ENCODE results near the gene ZNF497. TPM values are rescaled to one million over a fixed set of nuclear protein-coding genes. Genes with fewer than 3 reads are reported as not detected.

Gene ZNF497
- total RNA-seq, 1 experiment from 2014 or later = 2.6 TPM

GRCh38 chr19:58338336-58338735 is 24.2 kb downstream of the ZNF497 start:
- TF ChIP-seq, protein P1, sequence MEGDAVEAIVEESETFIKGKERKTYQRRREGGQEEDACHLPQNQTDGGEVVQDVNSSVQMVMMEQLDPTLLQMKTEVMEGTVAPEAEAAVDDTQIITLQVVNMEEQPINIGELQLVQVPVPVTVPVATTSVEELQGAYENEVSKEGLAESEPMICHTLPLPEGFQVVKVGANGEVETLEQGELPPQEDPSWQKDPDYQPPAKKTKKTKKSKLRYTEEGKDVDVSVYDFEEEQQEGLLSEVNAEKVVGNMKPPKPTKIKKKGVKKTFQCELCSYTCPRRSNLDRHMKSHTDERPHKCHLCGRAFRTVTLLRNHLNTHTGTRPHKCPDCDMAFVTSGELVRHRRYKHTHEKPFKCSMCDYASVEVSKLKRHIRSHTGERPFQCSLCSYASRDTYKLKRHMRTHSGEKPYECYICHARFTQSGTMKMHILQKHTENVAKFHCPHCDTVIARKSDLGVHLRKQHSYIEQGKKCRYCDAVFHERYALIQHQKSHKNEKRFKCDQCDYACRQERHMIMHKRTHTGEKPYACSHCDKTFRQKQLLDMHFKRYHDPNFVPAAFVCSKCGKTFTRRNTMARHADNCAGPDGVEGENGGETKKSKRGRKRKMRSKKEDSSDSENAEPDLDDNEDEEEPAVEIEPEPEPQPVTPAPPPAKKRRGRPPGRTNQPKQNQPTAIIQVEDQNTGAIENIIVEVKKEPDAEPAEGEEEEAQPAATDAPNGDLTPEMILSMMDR (conservative IDR thresholded peaks at IDR 0.05; ENCODE audit: low read depth, low read length) = no peak
- no peak for TF ChIP-seq EZH2 (IDR thresholded peaks at IDR 0.05; ENCODE audit: borderline replicate concordance, low read depth, low read length, poor library complexity, severe bottlenecking)
- peaks cover 7% of the 10 kb centered on the region for H3K36me3 ChIP-seq (ENCODE audit: insufficient read depth, low read length, poor library complexity, severe bottlenecking)
- POLR2A ChIA-PET (ENCODE audit: low non-redundant PET) = no interaction called here

GRCh38 chr19:58336820-58337219 is 25.7 kb downstream of the ZNF497 start:
- no TSS peak for BruUV-seq (replicated peaks)
- no peaks in the 10 kb centered on the region for H3K9me3 ChIP-seq (ENCODE audit: low read depth, low read length, poor library complexity, severe bottlenecking)
- CTCF ChIA-PET = no interaction called here

More at GRCh38 chr19:58338336-58338735, 24.2 kb downstream of the ZNF497 start:
- CTCF ChIA-PET = no interaction called here
- BruUV-seq (replicated peaks) = no TSS peak
- no peak overlapping the region for H3K4me3 ChIP-seq (ENCODE audit: low read depth, low read length, poor library complexity, severe bottlenecking)
- no peaks in the 10 kb centered on the region for H3K9me3 ChIP-seq (ENCODE audit: low read depth, low read length, poor library complexity, severe bottlenecking)
- DNase-seq (ENCODE audit: low spot score) = no peak
- no peak overlapping the region for H3K27ac ChIP-seq (ENCODE audit: low read depth, low read length, poor library complexity, severe bottlenecking)
- H3K27me3 ChIP-seq (replicated peaks; ENCODE audit: insufficient read depth, low read depth, low read length, poor library complexity) = no peaks in the 10 kb centered on the region
- H3K4me1 ChIP-seq (ENCODE audit: insufficient read depth, low read length, poor library complexity, severe bottlenecking) = no peaks in the 10 kb centered on the region
- intact Hi-C loops (cut with micrococcal nuclease; ENCODE audit: unreplicated experiment) = no loop called here

DNA sequence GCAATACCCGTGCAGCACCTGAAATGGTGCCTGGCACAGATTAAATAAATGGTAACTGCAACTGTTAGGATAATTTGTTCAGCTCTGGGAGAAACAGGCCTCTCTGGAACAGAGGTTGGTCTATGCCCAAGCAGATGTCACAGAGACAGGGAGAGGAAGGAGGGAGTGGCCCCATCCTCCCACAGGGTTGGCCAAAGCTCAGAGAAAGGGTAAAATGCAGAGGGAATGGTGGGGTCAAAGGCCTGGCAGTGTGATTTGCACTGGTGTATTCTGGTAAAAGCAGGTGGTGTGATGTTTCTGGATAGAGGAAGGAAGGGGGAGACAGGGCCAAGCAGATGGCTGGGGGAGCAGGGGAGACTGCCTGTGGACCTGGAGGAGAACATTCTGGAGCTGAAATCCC is 26.3 kb downstream of the ZNF497 start:
- Histone ChIP-seq H3K27me3 (replicated peaks; ENCODE audit: insufficient read depth, low read depth, low read length, poor library complexity) (no peaks in the 10 kb centered on the region), H3K4me1 (ENCODE audit: insufficient read depth, low read length, poor library complexity, severe bottlenecking) (no peaks in the 10 kb centered on the region), H3K27ac (ENCODE audit: low read depth, low read length, poor library complexity, severe bottlenecking) (no peak overlapping the region), H3K36me3 (ENCODE audit: insufficient read depth, low read length, poor library complexity, severe bottlenecking) (peaks cover 7% of the 10 kb centered on the region), H3K4me3 (ENCODE audit: low read depth, low read length, poor library complexity, severe bottlenecking) (no peak overlapping the region), H3K9me3 (ENCODE audit: low read depth, low read length, poor library complexity, severe bottlenecking) (no peaks in the 10 kb centered on the region)
- no TSS peak for BruUV-seq (replicated peaks)
- DNase-seq (ENCODE audit: low spot score) = no peak
- ChIA-PET POLR2A (ENCODE audit: low non-redundant PET) (no interaction called here), CTCF (no interaction called here)
- intact Hi-C loops (cut with micrococcal nuclease; ENCODE audit: unreplicated experiment) = no loop called here
- TF ChIP-seq, protein P1 (conservative IDR thresholded peaks at IDR 0.05; ENCODE audit: low read depth, low read length) = no peak
- TF ChIP-seq EZH2 (IDR thresholded peaks at IDR 0.05; ENCODE audit: borderline replicate concordance, low read depth, low read length, poor library complexity, severe bottlenecking) = no peak

More at GRCh38 chr19:58336820-58337219, 25.7 kb downstream of the ZNF497 start:
- Histone ChIP-seq H3K4me1 (ENCODE audit: insufficient read depth, low read length, poor library complexity, severe bottlenecking) (no peaks in the 10 kb centered on the region), H3K36me3 (ENCODE audit: insufficient read depth, low read length, poor library complexity, severe bottlenecking) (peaks cover 7% of the 10 kb centered on the region), H3K27ac (ENCODE audit: low read depth, low read length, poor library complexity, severe bottlenecking) (no peak overlapping the region), H3K4me3 (ENCODE audit: low read depth, low read length, poor library complexity, severe bottlenecking) (no peak overlapping the region), H3K27me3 (replicated peaks; ENCODE audit: insufficient read depth, low read depth, low read length, poor library complexity) (no peaks in the 10 kb centered on the region)
- POLR2A ChIA-PET (ENCODE audit: low non-redundant PET) = no interaction called here
- intact Hi-C loops (cut with micrococcal nuclease; ENCODE audit: unreplicated experiment) = no loop called here
- no peak for TF ChIP-seq EZH2 (IDR thresholded peaks at IDR 0.05; ENCODE audit: borderline replicate concordance, low read depth, low read length, poor library complexity, severe bottlenecking)
- TF ChIP-seq, protein P1 (conservative IDR thresholded peaks at IDR 0.05; ENCODE audit: low read depth, low read length) = no peak
- no peak for DNase-seq (ENCODE audit: low spot score)
